HepG2 (cell line): ENCODE measurements around the gene VAMP8. TPM values are rescaled to one million over a fixed set of nuclear protein-coding genes. Genes with fewer than 3 reads are reported as not detected.
A peak's percentile ranks its signal among the peaks of the same experiment; 100 is the strongest.

Experiments
- ATAC-seq: fragments of 200-7000 bp; cut with Tn5 transposase; 3 replicates; pipeline ENCODE4 v1.9.1; 2020; ENCODE audit warnings: mild to moderate bottlenecking, moderate library complexity
- BruUV-seq: library from RNA; stranded (reverse); fragments of 400-500 nt; replicated peaks from 2 replicates; lab custom pipeline; 2021; lab: Mats Ljungman, UMichigan
- CTCF ChIA-PET: fragments of 300-600 bp; formaldehyde crosslinking; extraction: SDS; loops from one replicate; lab custom pipeline; 2021; ENCODE audit warnings: low total read pairs, inconsistent platforms, low intra/inter-chr PET ratio; lab: Yijun Ruan, JAX
- POLR2A ChIA-PET: fragments of 350-600 bp; sonication (Branson Sonifier 250); formaldehyde crosslinking; loops from one replicate; lab custom pipeline; 2020; ENCODE audit warnings: antibody characterized with exemption, inconsistent platforms; lab: Yijun Ruan, JAX
- DNase-seq: peaks from one replicate; pipeline ENCODE4 v3.0.0-alpha.2; 2015; ENCODE audit warnings: low spot score
- FAIRE-seq: peaks from 3 replicates; lab custom pipeline; 2011; peaks lifted over from hg19 to GRCh38; lab: Jason Lieb, UNC
- H2AFZ ChIP-seq: one replicate; pipeline ENCODE4 v1.6.1; 2011; ENCODE audit warnings: low read length, inconsistent platforms
- H3K27ac ChIP-seq: fragments of 300-600 bp; 3 replicates; pipeline ENCODE4 v1.8.0; 2011; ENCODE audit warnings: mixed run types, mild to moderate bottlenecking, mixed read lengths, low read length, inconsistent platforms; ENCODE audit not compliant: insufficient read depth; ENCODE audit errors: extremely low read length
- H3K27me3 ChIP-seq, 2 experiments: fragments of 200-600 bp in 1 of 2; 2 replicates in 1 of 2; 3 replicates in 1 of 2; pipeline versions ENCODE4 v1.6.0 to v1.8.0; 2011; ENCODE audit warnings: low read length in 2 of 2, mild to moderate bottlenecking in 2 of 2, moderate library complexity in 2 of 2, inconsistent platforms in 1 of 2; ENCODE audit not compliant: insufficient read depth in 2 of 2, control insufficient read depth in 1 of 2
- H3K36me3 ChIP-seq, 2 experiments: fragments of 200-600 bp in 1 of 2; replicated peaks in 1 of 2; 2 replicates in 1 of 2; 3 replicates in 1 of 2; pipeline versions ENCODE4 v1.5.1 to v1.8.0; 2011; ENCODE audit warnings: low read length in 2 of 2, inconsistent platforms in 1 of 2; ENCODE audit not compliant: insufficient read depth in 2 of 2, control insufficient read depth in 1 of 2
- H3K4me1 ChIP-seq: 2 replicates; pipeline ENCODE4 v1.5.1; 2012; ENCODE audit warnings: low read length, inconsistent platforms; ENCODE audit not compliant: insufficient read depth
- H3K4me2 ChIP-seq: 2 replicates; pipeline ENCODE4 v1.6.0; 2011; ENCODE audit warnings: low read depth, low read length, inconsistent platforms
- H3K4me3 ChIP-seq, 3 experiments: fragments of 200-600 bp in 1 of 3; sonication (generic), shearing (Covaris generic) in 1 of 3; replicated peaks in 1 of 3; 2 replicates each; pipeline ENCODE4 v1.5.1; 2011 to 2016; ENCODE audit warnings: low read length in 3 of 3, inconsistent platforms in 2 of 3, low read depth in 2 of 3, mild to moderate bottlenecking in 2 of 3, control low read depth in 1 of 3, mixed read lengths in 1 of 3; ENCODE audit not compliant: insufficient read depth in 1 of 3
- H3K79me2 ChIP-seq: one replicate; pipeline ENCODE4 v1.6.1; 2011; ENCODE audit warnings: low read length, inconsistent platforms; ENCODE audit not compliant: insufficient read depth
- H3K9ac ChIP-seq: 2 replicates; pipeline ENCODE4 v1.6.0; 2011; ENCODE audit warnings: mild to moderate bottlenecking, low read depth, low read length, inconsistent platforms; ENCODE audit not compliant: insufficient read depth
- H3K9me3 ChIP-seq: 2 replicates; pipeline ENCODE4 v1.5.1; 2012; ENCODE audit warnings: mild to moderate bottlenecking, low read length
- H4K20me1 ChIP-seq: 2 replicates; pipeline ENCODE4 v1.6.0; 2011; ENCODE audit warnings: inconsistent platforms, mild to moderate bottlenecking, low read length, moderate library complexity; ENCODE audit not compliant: insufficient read depth
- CCDC6 ChIP-seq: sonication (generic); formaldehyde crosslinking; IDR thresholded peaks from 2 replicates; pipeline ENCODE4 v1.8.1; 2022; ENCODE audit warnings: mild to moderate bottlenecking, missing genetic modification reagents, moderate library complexity
- GMEB1 ChIP-seq: sonication (generic); formaldehyde crosslinking; IDR thresholded peaks from 2 replicates; pipeline ENCODE4 v1.5.1; 2020; ENCODE audit warnings: missing genetic modification reagents, mild to moderate bottlenecking, borderline replicate concordance
- HDAC1 ChIP-seq: sonication (generic); formaldehyde crosslinking; IDR thresholded peaks from 2 replicates; pipeline ENCODE4 v1.5.1; 2020; ENCODE audit warnings: mild to moderate bottlenecking, missing genetic modification reagents
- NCOR1 ChIP-seq: fragments of 200-600 bp; sonication (generic); IDR thresholded peaks from 2 replicates; pipeline ENCODE4 v1.7.0; 2017; ENCODE audit warnings: antibody characterized with exemption, low read length, borderline replicate concordance
- NR2F6 ChIP-seq, 2 experiments: IDR thresholded peaks; 2 replicates each; pipeline ENCODE4 v1.6.1; 2016; ENCODE audit warnings: antibody characterized with exemption in 1 of 2, mild to moderate bottlenecking in 1 of 2
- ZBTB40 ChIP-seq, 2 experiments: fragments of 450-650 bp in 1 of 2; sonication (generic) in 1 of 2; formaldehyde crosslinking in 1 of 2; IDR thresholded peaks; 2 replicates each; pipeline versions ENCODE4 v1.6.1 to v1.8.0; 2016 to 2022; ENCODE audit warnings: antibody characterized with exemption in 1 of 2, mild to moderate bottlenecking in 1 of 2, missing genetic modification reagents in 1 of 2
- ZFP41 ChIP-seq: sonication (generic); formaldehyde crosslinking; IDR thresholded peaks from 2 replicates; pipeline ENCODE4 v1.4.0; 2020; ENCODE audit warnings: mild to moderate bottlenecking, missing genetic modification reagents, borderline replicate concordance
- ZMYM3 ChIP-seq: sonication (generic); formaldehyde crosslinking; IDR thresholded peaks from 2 replicates; pipeline ENCODE4 v1.5.1; 2020; ENCODE audit warnings: mild to moderate bottlenecking, missing genetic modification reagents
- ZNF207 ChIP-seq: fragments of 450-650 bp; IDR thresholded peaks from 2 replicates; pipeline ENCODE4 v1.6.1; 2016; ENCODE audit warnings: antibody characterized with exemption, borderline replicate concordance
- ZNF460 ChIP-seq: sonication (generic); formaldehyde crosslinking; IDR thresholded peaks from 2 replicates; pipeline ENCODE4 v1.5.1; 2020; ENCODE audit warnings: missing genetic modification reagents, mild to moderate bottlenecking, borderline replicate concordance
- ZSCAN30 ChIP-seq: sonication (generic); formaldehyde crosslinking; IDR thresholded peaks from 2 replicates; pipeline ENCODE4 v1.5.0; 2020; ENCODE audit warnings: mild to moderate bottlenecking, missing genetic modification reagents
- WGBS: methylation state at CpG from one replicate; pipeline ENCODE4 v1.1.6; 2017; ENCODE audit warnings: low lambda C conversion rate; 5-methylcytosine and 5-hydroxymethylcytosine counted together
- in situ Hi-C: cut with HindIII; loops from 2 replicates; pipeline ENCODE4 v1.10.0; 2017; ENCODE audit warnings: low pct_unique_long_range_greater_than_20kb; ENCODE audit not compliant: extremely low pct_ligation_motif_present
- intact Hi-C: fragments of 100-400 bp; cut with micrococcal nuclease; formaldehyde crosslinking; loops from one replicate; pipeline ENCODE4 v1.10.0; 2022; ENCODE audit not compliant: unreplicated experiment
- polyA plus RNA-seq, 8 experiments: library from polyadenylated mRNA; depleted of rRNA in 3 of 8; stranded (reverse) in 7 of 8; unstranded in 1 of 8; fragments of >200 nt; fragmentation: Illumina TruSeq in 4 of 8; extraction: Trizol in 4 of 8; gene quantifications; 2 replicates each; pipeline versions ENCODE4 v1.2.1 to v1.2.3, GENCODE V29; 2011 to 2016; ENCODE audit warnings: low read depth in 4 of 8, missing spikeins in 1 of 8, mixed read lengths in 1 of 8; ENCODE audit not compliant: insufficient read depth in 1 of 8
- total RNA-seq, 5 experiments: library from RNA; depleted of rRNA; stranded (reverse); fragments of >200 nt; fragmentation: Illumina TruSeq; extraction: Trizol; gene quantifications; 2 replicates each; pipeline ENCODE4 v1.2.3, GENCODE V29; 2016; ENCODE audit warnings: low read depth in 1 of 5

The VAMP8 gene
- total and polyA plus RNA-seq, 2 of the 13 experiments (the other 11 are each of a cell fraction or from before 2014, with no cell fraction given): 83.3 to 157 TPM

GRCh38 chr2:85575739-85576138 is 1.6 kb upstream of the VAMP8 start:
- intact Hi-C loops (loop anchor here (2.0 kb wide), 1 partner anchor 15 kb away; the partner anchor contains the start of gene GGCX), in situ Hi-C loops (no loop called here)
- ATAC-seq (no peak), FAIRE-seq (no peak), DNase-seq (no peak)
- Histone ChIP-seq H3K79me2 (peaks cover 12% of the 10 kb centered on the region), H3K9me3 (no peaks in the 10 kb centered on the region), H3K4me2 (peak overlapping the region; percentile 95), H2AFZ (peak overlapping the region; percentile 15), H3K4me1 (peaks cover 59% of the 10 kb centered on the region), H4K20me1 (no peaks in the 10 kb centered on the region), H3K27me3 (peaks cover 0 to 17% of the 10 kb centered on the region in 2 experiments; a peak in 3 of 5 replicates), H3K27ac (peak overlapping the region; percentile 34), H3K9ac (peak overlapping the region; percentile 27), H3K4me3 (peak overlapping the region; percentile 13 to 56 (median 31)), H3K36me3 (no peaks in the 10 kb centered on the region; a peak in 1 of 5 replicates)
- no TSS peak for BruUV-seq
- POLR2A ChIA-PET: interaction anchor here (0.7 to 12.7 kb wide), 4 partner anchors 15 to 402 kb away, joined by 3 to 201 read pairs (median 60); partner anchors contain the start of genes C2orf68, GGCX and RNF181
- whole genome bisulfite sequencing: 33% methylated on average over 8 of the region's 8 CpGs
- CTCF ChIA-PET: no interaction called here
- TF ChIP-seq HDAC1 (CRISPR knock-in tag): peak; percentile 50; the same call in 1 of the 2 replicates
- peak; percentile 22; the same call in 1 of the 2 replicates for TF ChIP-seq ZSCAN30 (CRISPR knock-in tag)
- no peak for TF ChIP-seq ZNF207
- no peak for TF ChIP-seq NR2F6 (IDR thresholded peaks at IDR 0.05)
- peak; percentile 11; the same call in 1 of the 2 replicates for TF ChIP-seq NR2F6 (CRISPR knock-in tag; IDR thresholded peaks at IDR 0.05)
- 0 out of 2 replicates have a peak, but pooled peaks have one; percentile 8 for TF ChIP-seq GMEB1 (CRISPR knock-in tag)
- no peak for TF ChIP-seq ZBTB40 (IDR thresholded peaks at IDR 0.05)
- TF ChIP-seq ZBTB40 (CRISPR knock-in tag; IDR thresholded peaks at IDR 0.05): no peak
- TF ChIP-seq ZNF460: peak; percentile 85
- TF ChIP-seq ZFP41 (CRISPR knock-in tag): no peak
- TF ChIP-seq NCOR1: no peak
- TF ChIP-seq CCDC6: no peak
- 0 out of 2 replicates have a peak, but pooled peaks have one; percentile 19 for TF ChIP-seq ZMYM3
